ENCODE measurements around the gene MREG.

GRCh38 chr2:216014006-216014405 is 655 bp upstream of the MREG start:
- TF ChIP-seq POLR2A (IDR thresholded peaks at IDR 0.05) (no peak), CTCF (IDR thresholded peaks at IDR 0.05) (no peak)
